Astrocyte (in vitro differentiated cells and primary cell): ENCODE results near the gene PPP6R2. TPM values are rescaled to one million over a fixed set of nuclear protein-coding genes. Genes with fewer than 3 reads are reported as not detected.

Experiments
- DNase-seq: peaks from one replicate; pipeline ENCODE4 v3.0.0-alpha.2; 2010; ENCODE audit warnings: low read depth
- FAIRE-seq: peaks from 2 replicates; lab custom pipeline; 2011; peaks lifted over from hg19 to GRCh38; lab: Jason Lieb, UNC
- H2AFZ ChIP-seq: 2 replicates; pipeline ENCODE4 v1.6.0; 2012; ENCODE audit warnings: low read depth, low read length, inconsistent platforms
- H3K27ac ChIP-seq: 2 replicates; pipeline ENCODE4 v1.5.1; 2011; ENCODE audit warnings: low read depth, low read length, inconsistent platforms
- H3K27me3 ChIP-seq: 2 replicates; pipeline ENCODE4 v1.6.0; 2011; ENCODE audit warnings: low read length, inconsistent platforms; ENCODE audit not compliant: insufficient read depth
- H3K36me3 ChIP-seq: 2 replicates; pipeline ENCODE4 v1.5.1; 2011; ENCODE audit warnings: low read length, inconsistent platforms; ENCODE audit not compliant: insufficient read depth
- H3K4me1 ChIP-seq: 2 replicates; pipeline ENCODE4 v1.5.1; 2011; ENCODE audit warnings: low read length, inconsistent platforms; ENCODE audit not compliant: insufficient read depth
- H3K4me2 ChIP-seq: 2 replicates; pipeline ENCODE4 v1.6.0; 2012; ENCODE audit warnings: low read length, inconsistent platforms
- H3K4me3 ChIP-seq: 2 replicates; pipeline ENCODE4 v1.5.1; 2011; ENCODE audit warnings: low read depth, mild to moderate bottlenecking, low read length, inconsistent platforms; ENCODE audit not compliant: insufficient read depth
- H3K79me2 ChIP-seq: 2 replicates; pipeline ENCODE4 v1.6.0; 2012; ENCODE audit warnings: mild to moderate bottlenecking, low read length, inconsistent platforms; ENCODE audit not compliant: insufficient read depth
- H3K9ac ChIP-seq: 2 replicates; pipeline ENCODE4 v1.6.0; 2012; ENCODE audit warnings: mild to moderate bottlenecking, low read length, inconsistent platforms
- H3K9me3 ChIP-seq: 2 replicates; pipeline ENCODE4 v1.5.1; 2012; ENCODE audit warnings: low read depth, mild to moderate bottlenecking, low read length, inconsistent platforms; ENCODE audit not compliant: insufficient read depth
- H4K20me1 ChIP-seq: 2 replicates; pipeline ENCODE4 v1.6.0; 2012; ENCODE audit warnings: low read length, inconsistent platforms; ENCODE audit not compliant: insufficient read depth
- H3K27ac Mint-ChIP-seq: one replicate; pipeline ENCODE4 v1.8.0; 2021; ENCODE audit warnings: mild to moderate bottlenecking, mixed read lengths; ENCODE audit not compliant: unreplicated experiment
- H3K27me3 Mint-ChIP-seq: one replicate; pipeline ENCODE4 v1.8.0; 2021; ENCODE audit warnings: low read depth, mixed read lengths; ENCODE audit not compliant: unreplicated experiment
- H3K36me3 Mint-ChIP-seq: one replicate; pipeline ENCODE4 v1.8.0; 2021; ENCODE audit warnings: low read depth, mixed read lengths; ENCODE audit not compliant: unreplicated experiment
- H3K4me1 Mint-ChIP-seq: one replicate; pipeline ENCODE4 v1.8.0; 2021; ENCODE audit warnings: low read depth, mixed read lengths; ENCODE audit not compliant: unreplicated experiment
- H3K4me3 Mint-ChIP-seq: one replicate; pipeline ENCODE4 v1.8.0; 2021; ENCODE audit warnings: mild to moderate bottlenecking, moderate library complexity, mixed read lengths; ENCODE audit not compliant: unreplicated experiment
- H3K9me3 Mint-ChIP-seq: one replicate; pipeline ENCODE4 v1.8.0; 2021; ENCODE audit warnings: mild to moderate bottlenecking, mixed read lengths; ENCODE audit not compliant: unreplicated experiment
- EZH2 ChIP-seq: IDR thresholded peaks from 2 replicates; pipeline ENCODE4 v1.6.1; 2012; ENCODE audit warnings: mild to moderate bottlenecking, low read length, inconsistent platforms; ENCODE audit not compliant: insufficient read depth
- total RNA-seq: library from RNA; stranded (reverse); gene quantifications from 2 replicates; pipeline ENCODE4 v1.2.1, GENCODE V29; 2021
- TF ChIP-seq, protein P1 (sequence below): IDR thresholded peaks from 2 replicates; pipeline ENCODE4 v1.5.1; 2011; ENCODE audit warnings: low read depth, mild to moderate bottlenecking, inconsistent platforms, low read length, moderate library complexity; ENCODE audit not compliant: insufficient read depth

PPP6R2 gene
- total RNA-seq, 1 donor from 2014 or later, result 48.3 TPM

DNA sequence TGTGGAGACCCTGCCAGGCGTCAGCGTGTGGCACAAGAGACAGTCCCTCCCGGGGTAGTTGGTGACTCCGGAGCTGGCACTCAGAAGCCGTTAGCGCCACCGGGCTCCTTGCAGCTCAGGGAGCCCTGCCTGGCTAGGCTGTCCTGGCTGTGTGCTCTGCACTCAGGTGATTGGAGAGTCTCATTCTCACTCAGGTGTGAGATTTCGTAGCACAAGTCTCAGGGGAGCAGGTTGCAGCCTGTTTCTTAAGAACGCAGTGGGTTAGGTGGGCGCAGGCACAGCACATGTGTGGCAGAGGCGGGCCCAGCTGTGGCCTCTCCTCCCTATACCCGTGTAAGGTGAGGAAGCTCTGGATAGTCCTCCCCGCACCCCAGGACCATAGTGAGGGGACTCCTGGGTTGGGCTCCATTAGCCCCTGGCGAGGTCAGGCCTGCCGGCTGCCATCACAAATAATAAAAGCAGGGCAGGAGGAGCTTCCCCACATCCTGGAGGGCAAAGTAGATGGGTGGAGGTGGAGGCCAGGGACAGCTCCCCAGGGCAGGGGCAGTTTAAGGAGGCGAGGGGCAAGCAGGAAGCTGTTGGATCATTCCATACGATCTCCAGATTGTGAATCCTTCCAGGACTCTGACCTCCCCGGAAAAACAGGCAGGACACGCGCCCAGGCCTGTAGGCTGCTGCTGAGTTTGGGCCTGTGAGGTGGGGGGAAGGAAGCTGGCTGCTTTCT, 92.3 kb downstream of the PPP6R2 start:
- TF ChIP-seq, protein P1, sequence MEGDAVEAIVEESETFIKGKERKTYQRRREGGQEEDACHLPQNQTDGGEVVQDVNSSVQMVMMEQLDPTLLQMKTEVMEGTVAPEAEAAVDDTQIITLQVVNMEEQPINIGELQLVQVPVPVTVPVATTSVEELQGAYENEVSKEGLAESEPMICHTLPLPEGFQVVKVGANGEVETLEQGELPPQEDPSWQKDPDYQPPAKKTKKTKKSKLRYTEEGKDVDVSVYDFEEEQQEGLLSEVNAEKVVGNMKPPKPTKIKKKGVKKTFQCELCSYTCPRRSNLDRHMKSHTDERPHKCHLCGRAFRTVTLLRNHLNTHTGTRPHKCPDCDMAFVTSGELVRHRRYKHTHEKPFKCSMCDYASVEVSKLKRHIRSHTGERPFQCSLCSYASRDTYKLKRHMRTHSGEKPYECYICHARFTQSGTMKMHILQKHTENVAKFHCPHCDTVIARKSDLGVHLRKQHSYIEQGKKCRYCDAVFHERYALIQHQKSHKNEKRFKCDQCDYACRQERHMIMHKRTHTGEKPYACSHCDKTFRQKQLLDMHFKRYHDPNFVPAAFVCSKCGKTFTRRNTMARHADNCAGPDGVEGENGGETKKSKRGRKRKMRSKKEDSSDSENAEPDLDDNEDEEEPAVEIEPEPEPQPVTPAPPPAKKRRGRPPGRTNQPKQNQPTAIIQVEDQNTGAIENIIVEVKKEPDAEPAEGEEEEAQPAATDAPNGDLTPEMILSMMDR, result no peak
- no peak for TF ChIP-seq EZH2
- DNase-seq (no peak), FAIRE-seq (no peak)
- H3K27me3 ChIP-seq, result no peaks in the 10 kb centered on the region
- H4K20me1 ChIP-seq, result no peaks in the 10 kb centered on the region
- H3K27ac Mint-ChIP-seq, result no peak overlapping the region
- H3K4me2 ChIP-seq, result no peak overlapping the region
- peaks cover 2% of the 10 kb centered on the region for H3K36me3 Mint-ChIP-seq
- H2AFZ ChIP-seq, result no peak overlapping the region
- no peaks in the 10 kb centered on the region for H3K79me2 ChIP-seq
- H3K4me1 ChIP-seq, result no peaks in the 10 kb centered on the region
- H3K4me3 ChIP-seq, result no peak overlapping the region
- peaks cover 2% of the 10 kb centered on the region for H3K9me3 Mint-ChIP-seq
- H3K9me3 ChIP-seq, result no peaks in the 10 kb centered on the region
- H3K27me3 Mint-ChIP-seq, result no peaks in the 10 kb centered on the region
- no peak overlapping the region for H3K4me3 Mint-ChIP-seq
- H3K4me1 Mint-ChIP-seq, result no peaks in the 10 kb centered on the region
- peaks cover 10% of the 10 kb centered on the region for H3K36me3 ChIP-seq
- H3K9ac ChIP-seq, result no peak overlapping the region
- H3K27ac ChIP-seq, result no peak overlapping the region

DNA sequence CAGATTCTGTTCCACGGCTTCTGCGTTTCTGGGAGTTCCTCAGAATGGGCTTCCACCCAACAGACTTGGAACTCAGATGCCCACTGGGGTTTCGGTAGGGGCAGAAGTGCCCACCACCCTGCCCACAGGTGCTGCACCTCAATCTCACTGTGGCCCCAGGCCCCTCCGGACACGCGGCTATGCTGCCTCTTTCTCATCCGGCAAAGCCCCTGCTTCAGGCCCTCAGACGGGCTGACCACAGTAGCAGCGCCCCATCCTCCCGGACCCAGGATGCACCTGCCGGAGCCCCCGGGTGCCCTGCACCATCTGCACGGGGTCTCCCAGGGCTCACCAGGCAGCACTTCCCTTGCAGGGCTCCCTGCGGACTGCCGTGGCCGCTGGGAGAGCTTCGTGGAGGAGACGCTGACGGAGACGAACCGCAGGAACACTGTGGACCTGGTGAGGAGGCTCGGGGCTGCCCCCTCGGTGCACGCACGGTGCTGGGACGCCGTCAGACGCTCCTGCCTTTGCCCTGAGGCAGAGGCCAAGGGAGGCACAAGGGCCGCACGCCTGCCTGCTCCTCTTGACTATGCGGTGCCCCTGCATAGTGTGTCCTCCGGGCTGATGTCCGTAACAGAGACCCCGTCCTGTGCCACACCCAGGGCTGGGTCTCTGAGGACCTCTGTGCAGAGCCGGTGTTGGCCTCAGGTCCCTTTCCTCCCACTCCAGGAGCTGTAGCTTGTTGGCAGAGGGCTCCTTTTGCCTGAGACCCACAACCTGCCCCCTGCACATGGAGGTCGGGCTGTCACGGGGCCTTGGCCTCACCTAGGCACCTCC, 93.1 kb downstream of the PPP6R2 start:
- Histone ChIP-seq H3K4me3 (no peak overlapping the region), H3K9me3 (no peaks in the 10 kb centered on the region), H3K4me2 (no peak overlapping the region), H3K36me3 (peaks cover 6% of the 10 kb centered on the region), H3K27me3 (no peaks in the 10 kb centered on the region), H3K9ac (no peak overlapping the region), H3K79me2 (no peaks in the 10 kb centered on the region), H2AFZ (no peak overlapping the region), H3K27ac (no peak overlapping the region), H4K20me1 (no peaks in the 10 kb centered on the region), H3K4me1 (no peaks in the 10 kb centered on the region)
- no peaks in the 10 kb centered on the region for H3K27me3 Mint-ChIP-seq
- no peak overlapping the region for H3K27ac Mint-ChIP-seq
- peaks cover 2% of the 10 kb centered on the region for H3K36me3 Mint-ChIP-seq
- DNase-seq (no peak), FAIRE-seq (no peak)
- H3K9me3 Mint-ChIP-seq, result peaks cover 2% of the 10 kb centered on the region
- TF ChIP-seq EZH2, result no peak
- TF ChIP-seq, protein P1, result no peak
- no peaks in the 10 kb centered on the region for H3K4me1 Mint-ChIP-seq
- H3K4me3 Mint-ChIP-seq, result no peak overlapping the region
